ENCODE results near the gene STARD9.
A peak's percentile ranks its signal among the peaks of the same experiment; 100 is the strongest.
"Not testable (repeated sequence)": the region's sequence is repeated elsewhere in the genome, so short reads cannot be mapped to it uniquely, and the experiment has no call there.

Gene STARD9

DNA sequence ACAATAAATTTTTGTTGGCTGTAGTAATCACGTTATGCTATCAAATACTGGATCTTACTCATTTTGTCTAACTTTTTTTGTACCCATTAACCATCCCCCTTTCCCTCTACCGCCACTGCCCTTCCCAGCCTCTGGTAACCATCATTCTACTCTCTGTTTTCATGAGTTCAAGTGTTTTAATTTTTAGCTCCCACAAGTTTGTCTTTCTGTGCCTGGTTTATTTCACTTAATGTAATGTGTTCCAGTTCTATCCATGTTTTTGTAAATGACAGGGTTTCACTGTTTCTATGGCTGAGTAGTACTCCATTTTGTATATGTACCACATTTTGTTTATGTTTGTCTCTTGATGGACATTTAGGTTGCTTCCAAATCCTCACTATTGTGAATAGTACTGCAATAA, 52.1 kb downstream of the STARD9 start:
- DNase-seq (ENCODE audit: low read depth in 2 of 2) = no peak

DNA sequence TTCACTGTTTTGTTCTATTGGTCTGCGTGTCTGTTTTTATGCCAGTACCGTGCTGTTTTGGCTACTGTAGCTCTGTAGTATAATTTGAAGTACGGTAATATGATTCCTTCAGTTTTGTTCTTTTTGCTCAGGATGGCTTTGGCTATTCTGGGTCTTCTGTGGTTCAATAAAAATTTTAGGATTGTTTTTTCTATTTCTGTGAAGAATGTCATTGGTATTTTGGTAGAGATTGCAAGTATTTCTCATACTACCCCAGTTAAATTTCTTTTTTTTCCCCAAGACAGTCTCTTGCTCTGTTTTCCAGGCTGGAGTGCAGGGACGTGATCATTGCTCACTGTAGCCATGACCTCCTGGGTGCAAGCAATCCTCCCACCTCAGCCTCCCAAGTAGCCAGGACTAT, 53.4 kb downstream of the STARD9 start:
- no peak for DNase-seq (ENCODE audit: low read depth in 2 of 2)

DNA sequence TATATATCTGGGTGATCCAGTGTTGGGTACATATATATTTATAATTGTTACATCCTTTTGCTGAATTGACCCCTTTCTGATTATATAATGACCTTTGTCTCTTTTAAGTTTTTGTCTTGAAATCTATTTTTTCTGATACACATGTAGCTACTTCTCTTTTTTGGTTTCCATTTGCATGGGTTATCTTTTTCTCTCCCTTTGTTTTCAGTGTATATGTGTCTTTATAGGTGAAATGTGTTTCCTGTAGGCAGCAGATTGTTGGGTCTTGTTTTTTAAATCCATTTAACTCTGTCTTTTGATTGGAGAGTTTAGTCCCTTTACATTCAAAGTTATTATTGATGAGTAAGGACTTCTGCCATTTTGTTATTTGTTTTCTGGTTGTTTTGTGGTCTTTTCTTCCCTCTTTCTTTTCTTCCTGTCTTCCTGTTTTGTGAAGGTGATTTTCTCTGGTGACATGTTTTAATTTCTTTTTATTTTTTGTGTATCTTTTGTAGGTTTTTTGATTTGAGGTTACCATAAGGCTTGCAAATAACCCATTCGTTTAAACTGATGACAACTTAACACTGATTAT, 56.8 kb downstream of the STARD9 start:
- no peak for DNase-seq (ENCODE audit: low read depth in 2 of 2)

DNA sequence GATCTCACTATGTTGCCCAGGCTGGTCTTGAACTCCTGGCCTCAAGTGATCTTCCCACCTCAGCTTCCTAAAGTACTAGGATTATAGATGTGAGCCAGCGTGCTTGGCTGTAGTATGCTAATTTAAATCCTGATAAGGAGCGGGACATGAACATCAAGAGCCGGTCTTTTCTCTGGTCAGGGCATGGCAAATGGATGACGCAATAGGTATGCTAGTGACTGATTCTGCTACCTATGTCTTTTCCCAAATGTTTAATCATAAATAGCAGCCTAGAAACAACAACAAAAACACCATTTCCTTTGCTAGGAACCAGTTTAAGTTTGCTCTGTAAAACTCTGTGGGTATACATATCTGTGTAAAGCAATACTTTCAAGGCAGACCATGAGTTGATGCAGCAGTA, 64.7 kb downstream of the STARD9 start:
- DNase-seq (ENCODE audit: low read depth in 2 of 2) = no peak

DNA sequence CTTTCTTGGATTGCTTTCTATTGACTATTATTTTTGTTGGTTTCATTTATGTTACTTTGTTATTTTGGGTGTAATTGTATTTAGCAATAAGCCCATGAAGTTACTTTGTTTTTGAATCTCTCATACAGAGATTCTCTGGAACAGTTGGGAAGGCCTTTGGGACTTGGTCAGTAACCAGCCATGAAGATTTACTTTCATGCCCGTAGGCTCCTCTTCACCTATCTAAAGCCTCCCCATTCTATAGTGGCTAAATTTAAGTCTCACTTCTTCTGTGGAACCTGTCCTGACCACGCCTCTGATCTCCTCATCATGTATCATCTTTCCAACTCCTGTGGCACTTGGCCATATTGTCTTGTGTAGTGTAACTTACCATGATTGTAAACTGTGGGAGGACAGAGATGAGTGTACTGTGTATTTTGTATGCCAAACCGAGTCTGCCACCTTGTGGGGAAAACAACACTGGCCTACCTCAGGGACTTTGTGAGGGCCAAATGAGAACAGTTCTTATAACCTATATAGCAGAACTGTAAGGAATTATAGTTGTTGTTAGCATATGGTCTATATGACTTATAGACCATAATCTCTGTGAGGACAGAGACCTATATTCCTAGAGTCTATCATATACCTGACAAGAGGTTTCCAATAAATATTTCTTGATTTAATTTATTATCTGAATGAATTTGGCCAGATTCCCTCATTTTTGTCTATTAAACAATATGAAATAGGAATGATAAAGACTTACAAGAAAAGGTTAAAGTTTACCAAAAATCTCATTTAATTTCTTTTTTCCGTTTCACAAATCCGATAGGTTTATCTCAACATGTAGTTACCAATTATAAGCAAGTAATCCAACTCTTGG, 75.0 kb downstream of the STARD9 start:
- peak; percentile 60 to 63 for DNase-seq (ENCODE audit: low read depth in 2 of 2)

DNA sequence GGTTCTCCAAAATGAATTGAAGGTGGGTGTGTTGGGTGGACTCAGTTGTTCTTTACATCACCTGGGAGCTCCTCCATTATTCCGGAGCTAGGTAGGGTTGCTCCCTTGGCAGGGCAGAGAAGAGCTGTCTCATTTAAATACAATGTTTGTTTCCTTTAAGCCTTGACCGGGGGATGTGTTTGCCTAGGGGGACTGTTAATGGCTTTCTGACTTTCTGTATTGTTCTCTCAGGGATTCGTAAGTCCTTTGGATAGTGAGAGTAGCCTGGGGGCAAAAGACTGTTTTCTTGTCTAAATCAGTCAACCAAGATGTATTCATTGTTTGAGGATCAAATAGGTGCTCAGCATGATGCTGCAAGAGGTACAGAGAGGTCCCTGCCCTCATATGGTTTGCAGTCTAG, 90.4 kb downstream of the STARD9 start:
- no peak for DNase-seq (ENCODE audit: low read depth in 2 of 2)

DNA sequence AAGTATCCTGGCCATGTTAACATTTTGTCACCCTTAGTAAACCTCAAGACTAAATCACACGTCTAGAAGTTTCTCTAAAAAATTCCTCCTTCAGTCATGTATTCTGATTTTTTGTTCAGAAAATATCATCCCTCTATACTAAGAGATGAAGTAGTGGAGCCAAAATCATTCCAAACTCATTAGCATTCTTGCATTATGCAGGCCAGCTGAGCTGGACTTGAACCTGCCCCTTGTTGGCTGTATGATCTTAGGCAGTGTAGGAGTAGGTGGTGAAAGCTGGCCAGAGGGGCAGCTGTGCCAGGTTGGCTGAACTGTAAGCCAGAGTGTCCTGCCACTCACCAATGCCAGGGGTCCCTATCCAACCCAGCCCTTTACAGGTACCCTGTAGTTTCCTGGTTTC, 92.4 kb downstream of the STARD9 start:
- DNase-seq (ENCODE audit: low read depth in 2 of 2) = no peak

DNA sequence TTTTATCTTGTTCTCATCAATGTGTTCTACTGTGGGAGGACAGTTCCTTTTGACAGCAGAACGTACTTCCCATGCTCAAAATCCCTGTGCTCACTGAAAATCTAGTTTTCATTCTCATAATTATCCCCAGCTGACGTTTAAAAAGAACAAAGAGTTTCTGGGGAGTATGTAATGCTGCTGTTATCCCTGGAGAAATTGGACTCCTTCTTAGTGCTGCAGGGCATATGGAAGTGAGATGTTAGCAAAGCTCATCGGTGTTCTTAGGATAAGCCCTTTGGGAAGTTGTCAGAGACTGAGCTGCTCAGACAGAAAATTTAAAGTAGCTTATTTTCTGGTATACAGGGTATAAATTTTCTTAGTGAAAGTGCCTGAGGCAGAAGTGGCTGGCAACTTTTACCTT, 95.0 kb downstream of the STARD9 start:
- no peak for DNase-seq (ENCODE audit: low read depth in 2 of 2)

DNA sequence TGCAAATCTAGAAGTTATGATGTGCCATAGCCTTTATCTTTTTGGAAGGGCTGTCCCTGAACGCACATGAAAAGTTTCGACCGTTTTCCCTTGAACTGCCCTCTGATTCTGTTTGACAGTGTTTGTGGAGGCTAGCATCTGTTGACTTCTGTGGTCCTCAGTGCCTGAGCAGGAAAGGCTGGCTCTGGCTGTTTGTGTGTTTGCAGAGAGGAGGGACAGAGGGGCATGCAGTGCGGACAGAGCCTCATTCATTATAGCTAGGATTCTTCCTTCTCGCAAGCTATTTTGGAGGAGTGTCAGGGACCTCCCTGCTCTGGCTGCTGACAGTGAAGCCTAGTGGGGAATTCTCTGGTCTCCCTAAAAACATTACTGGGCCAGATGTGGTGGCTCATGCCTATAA, 97.0 kb downstream of the STARD9 start:
- DNase-seq (ENCODE audit: low read depth in 2 of 2) = no peak

DNA sequence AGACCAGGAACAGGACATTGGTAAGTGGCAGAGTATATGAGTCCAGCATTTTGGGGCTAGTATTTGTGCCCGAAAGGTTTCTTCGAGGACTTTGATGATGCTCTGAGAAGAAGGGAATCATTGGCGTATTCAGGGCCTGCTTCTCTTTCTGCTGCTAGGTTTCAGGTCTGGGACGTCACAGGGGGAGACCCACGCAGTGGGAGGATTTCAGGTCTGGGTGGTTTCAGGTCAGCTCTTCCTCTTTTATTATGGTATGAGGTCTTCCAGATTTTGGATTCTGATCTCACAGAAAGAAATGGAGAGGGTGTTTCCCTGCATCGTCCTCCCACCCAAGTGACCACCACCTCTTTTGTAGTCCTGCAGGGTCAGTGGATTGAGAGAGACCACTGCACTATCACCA, 99.1 kb downstream of the STARD9 start:
- no peak for DNase-seq (ENCODE audit: low read depth in 2 of 2)

DNA sequence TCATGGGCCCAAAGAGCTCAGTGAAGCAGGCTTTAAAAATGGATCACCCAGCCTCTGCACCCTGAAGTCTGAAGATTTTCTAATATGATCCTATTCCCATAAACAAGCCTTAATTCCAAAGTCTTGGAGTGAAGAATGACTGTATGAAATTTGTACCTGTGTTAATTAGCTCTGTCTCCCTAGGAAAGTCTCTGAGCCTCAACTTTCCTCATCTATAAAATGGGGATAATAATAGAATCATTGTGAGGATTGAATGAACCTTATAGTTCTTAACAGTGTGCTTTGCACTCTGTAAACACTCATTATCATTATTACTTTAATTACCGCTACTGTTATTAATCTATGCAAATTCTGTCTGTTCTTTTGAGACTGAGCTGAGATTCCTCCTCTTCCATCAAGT, 99.6 kb downstream of the STARD9 start:
- no peak for DNase-seq (ENCODE audit: low read depth in 2 of 2)

DNA sequence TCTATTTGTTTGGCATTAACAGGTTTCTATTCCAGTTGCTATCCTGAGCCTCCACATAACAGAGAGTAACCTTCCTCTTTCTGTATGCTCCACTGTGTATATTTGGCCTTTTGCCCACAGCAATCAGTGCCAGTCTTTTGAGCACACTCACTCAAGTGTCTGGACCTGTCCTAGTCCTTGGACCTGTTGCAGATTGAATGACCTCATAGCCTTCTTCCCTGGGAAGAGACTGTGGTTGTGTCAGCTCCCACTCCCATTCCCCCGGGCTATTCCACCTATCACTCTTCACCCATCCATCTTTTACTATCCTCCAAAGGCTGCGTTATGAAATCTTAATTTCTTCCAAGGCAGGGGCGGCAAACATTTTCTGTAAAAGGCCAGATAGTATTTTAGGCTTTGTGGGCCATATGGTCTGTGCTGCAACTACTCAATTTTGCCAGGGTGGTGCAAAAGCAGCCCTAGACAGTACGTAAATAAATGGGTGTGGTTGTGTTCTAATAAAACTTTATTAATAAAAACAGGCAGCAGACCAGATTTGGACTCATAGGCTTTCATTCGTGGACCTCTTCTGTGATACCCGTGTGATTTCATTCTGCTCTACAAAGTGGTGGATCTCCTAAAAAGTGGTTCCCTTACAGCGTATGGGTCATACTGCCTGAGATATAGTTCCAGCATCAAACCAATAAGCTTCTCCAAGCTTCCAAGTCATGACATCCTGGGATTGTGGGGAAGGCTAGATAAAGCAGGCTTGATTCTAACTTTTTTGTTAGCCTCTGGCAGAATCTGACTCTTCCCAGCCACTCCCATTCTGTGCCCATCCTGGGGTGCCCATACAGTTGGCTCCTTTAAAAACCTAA, 104.1 kb downstream of the STARD9 start:
- no peak for DNase-seq (ENCODE audit: low read depth in 2 of 2)

DNA sequence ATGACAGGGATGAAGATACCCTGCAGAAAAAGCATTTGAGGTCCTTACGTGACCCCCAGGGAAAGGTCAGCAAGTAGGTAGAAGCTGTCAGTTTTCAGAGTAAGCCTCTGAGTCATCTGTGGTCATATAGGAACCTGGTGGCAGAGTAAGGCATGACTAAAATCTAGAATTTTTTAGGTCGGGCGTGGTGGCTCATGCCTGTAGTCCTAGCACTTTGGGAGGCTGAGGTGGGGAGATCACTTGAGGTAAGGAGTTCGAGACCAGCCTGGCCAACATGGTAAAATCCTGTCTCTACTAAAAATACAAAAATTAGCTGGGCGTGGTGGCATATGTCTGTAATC, 104.7 kb downstream of the STARD9 start:
- DNase-seq (ENCODE audit: low read depth in 2 of 2) = not testable (repeated sequence)

DNA sequence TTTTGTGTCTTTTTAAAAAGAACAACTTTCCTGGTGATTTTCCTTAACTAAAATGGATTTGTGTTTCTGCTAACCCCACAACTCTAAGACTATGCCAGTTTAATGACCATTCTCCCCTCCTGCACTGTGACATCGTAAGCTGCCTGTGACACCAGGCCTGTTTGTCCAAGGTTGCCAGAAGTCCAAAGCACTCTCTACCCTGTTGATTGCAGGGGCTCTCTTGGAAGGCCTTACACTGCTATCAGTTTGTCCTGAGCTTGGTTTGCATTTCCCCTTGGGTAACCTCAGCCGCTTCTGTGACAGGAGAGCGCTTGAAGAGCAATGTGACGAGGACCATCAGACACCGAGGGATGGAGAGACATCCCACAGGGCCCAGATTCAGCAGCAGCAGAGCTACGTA, 105.7 kb downstream of the STARD9 start:
- no peak for DNase-seq (ENCODE audit: low read depth in 2 of 2)

DNA sequence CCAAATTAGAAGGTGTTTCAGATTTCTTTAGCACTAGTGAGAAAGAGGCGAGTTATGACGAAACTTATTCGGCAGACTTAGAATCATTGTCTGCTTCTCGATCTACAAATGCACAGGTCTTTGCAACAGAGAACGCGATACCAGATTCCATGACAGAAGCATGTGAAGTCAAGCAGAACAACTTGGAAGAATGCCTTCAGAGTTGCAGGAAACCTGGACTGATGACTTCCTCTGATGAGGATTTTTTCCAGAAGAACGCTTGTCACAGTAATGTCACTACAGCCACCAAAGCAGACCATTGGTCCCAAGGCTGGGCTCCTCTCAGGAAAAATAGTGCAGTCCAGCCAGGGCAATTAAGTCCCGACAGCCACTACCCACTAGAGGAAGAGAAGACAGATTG, 110.9 kb downstream of the STARD9 start:
- DNase-seq (ENCODE audit: low read depth in 2 of 2) = no peak

DNA sequence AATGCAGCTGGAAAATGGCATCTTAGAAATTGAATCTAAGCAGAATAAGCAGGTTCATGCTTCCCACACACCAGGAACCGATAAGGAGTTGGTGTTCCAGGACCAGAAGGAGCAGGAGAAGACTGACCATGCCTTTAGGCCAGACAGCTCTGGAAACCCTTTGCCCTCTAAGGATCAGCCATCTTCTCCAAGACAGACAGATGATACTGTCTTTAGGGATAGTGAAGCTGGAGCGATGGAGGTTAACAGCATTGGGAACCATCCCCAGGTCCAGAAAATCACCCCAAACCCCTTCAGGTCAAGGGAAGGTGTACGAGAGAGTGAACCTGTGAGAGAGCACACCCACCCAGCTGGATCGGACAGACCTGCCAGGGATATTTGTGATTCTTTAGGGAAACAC, 112.3 kb downstream of the STARD9 start:
- no peak for DNase-seq (ENCODE audit: low read depth in 2 of 2)

DNA sequence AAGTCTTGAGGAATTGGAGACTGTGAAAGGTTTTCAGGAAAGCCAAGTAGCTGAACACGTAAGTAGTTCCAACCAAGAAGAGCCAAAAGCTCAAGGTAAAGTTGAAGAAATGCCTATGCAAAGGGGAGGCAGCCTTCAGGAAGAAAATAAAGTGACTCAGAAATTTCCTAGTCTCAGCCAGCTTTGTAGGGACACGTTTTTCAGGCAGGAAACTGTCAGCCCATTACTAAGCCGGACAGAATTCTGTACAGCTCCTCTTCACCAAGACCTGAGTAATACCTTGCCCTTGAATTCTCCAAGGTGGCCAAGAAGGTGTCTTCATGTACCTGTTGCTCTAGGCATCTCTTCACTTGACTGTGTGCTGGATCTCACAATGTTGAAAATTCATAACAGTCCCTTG, 112.9 kb downstream of the STARD9 start:
- no peak for DNase-seq (ENCODE audit: low read depth in 2 of 2)

DNA sequence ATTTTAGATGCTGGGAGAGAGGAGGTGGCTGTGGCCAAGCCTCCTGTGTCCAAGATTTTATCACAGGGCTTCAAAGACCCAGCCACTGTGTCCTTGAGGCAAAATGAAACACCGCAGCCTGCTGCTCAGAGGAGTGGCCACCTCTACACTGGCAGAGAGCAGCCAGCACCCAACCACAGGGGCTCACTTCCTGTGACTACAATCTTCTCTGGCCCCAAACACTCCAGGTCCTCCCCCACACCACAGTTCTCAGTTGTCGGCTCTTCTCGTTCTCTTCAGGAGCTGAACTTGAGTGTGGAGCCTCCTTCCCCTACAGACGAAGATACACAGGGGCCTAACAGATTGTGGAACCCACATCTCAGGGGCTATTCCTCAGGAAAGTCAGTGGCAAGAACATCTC, 115.9 kb downstream of the STARD9 start:
- DNase-seq (ENCODE audit: low read depth in 2 of 2) = no peak

DNA sequence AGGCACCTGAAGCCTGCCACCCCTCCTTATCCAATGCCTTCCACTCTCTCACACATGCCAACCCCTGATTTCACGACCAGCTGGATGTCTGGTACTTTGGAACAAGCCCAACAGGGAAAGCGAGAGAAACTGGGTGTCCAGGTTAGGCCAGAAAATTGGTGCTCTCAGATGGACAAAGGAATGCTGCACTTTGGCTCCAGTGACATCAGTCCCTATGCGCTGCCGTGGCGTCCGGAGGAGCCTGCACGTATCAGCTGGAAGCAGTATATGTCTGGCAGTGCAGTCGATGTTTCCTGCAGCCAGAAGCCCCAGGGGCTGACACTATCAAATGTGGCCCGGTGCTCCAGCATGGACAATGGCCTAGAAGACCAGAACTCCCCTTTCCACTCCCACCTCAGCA, 116.4 kb downstream of the STARD9 start:
- no peak for DNase-seq (ENCODE audit: low read depth in 2 of 2)

DNA sequence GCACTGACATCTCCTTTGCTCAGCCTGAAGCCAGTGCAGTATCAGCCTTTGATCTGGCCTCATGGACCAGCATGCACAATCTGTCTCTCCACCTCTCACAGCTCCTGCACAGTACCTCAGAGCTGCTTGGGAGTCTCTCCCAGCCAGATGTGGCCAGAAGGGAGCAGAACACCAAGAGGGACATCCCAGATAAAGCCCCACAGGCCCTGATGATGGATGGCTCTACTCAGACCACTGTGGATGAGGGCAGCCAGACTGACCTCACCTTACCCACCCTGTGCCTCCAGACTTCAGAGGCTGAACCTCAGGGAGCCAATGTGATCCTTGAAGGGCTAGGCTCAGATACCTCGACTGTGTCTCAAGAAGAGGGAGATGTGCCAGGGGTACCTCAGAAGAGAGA, 117.1 kb downstream of the STARD9 start:
- no peak for DNase-seq (ENCODE audit: low read depth in 2 of 2)

DNA sequence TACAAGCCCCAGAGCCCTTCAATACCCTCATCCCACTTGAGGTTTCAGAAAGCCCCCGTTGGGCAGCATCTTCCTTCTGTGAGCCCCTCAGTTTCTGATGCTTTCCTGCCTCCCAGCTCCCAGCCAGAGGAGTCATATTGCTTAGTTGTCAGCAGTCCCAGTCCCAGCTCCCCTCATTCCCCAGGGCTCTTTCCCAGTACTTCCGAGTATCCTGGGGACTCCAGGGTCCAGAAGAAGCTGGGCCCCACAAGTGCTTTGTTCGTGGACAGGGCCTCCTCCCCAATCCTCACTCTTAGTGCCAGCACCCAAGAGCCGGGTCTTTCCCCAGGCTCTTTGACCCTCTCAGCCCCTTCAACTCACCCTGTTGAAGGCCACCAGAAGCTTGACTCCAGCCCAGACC, 117.6 kb downstream of the STARD9 start:
- DNase-seq (ENCODE audit: low read depth in 2 of 2) = no peak

DNA sequence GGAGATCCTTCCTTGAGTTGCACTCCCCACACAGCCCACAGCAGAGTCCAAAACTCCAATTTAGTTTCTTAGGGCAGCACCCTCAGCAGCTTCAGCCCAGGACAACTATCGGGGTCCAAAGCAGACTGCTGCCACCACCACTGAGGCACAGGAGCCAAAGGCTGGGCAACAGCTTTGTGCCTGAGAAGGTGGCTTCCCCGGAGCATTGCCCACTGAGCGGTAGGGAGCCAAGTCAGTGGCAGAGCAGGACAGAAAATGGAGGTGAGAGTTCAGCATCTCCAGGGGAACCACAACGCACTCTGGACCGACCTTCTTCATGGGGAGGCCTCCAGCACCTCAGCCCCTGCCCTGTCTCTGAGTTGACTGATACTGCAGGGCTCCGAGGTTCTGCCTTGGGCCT, 118.1 kb downstream of the STARD9 start:
- DNase-seq (ENCODE audit: low read depth in 2 of 2) = no peak

DNA sequence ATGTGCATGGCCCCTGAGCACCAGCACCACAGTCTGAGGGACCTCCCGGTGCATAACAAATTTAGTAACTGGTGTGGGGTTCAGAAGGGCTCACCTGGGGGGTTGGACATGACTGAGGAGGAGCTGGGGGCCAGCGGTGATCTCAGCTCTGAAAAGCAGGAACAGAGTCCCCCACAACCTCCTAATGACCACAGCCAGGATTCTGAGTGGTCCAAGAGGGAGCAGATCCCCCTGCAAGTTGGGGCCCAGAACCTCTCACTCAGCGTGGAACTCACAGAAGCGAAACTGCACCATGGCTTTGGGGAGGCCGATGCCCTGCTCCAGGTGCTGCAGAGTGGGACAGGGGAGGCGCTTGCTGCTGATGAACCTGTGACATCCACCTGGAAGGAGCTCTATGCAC, 118.5 kb downstream of the STARD9 start:
- DNase-seq (ENCODE audit: low read depth in 2 of 2) = no peak

Data from fibroblast of skin of left biceps (primary cell).